GM12891 (cell line): ENCODE results near the gene PPFIBP1.

Experiments used
- PAX5 ChIP-seq: IDR thresholded peaks from 2 replicates; pipeline ENCODE4 v1.6.1; 2011; ENCODE audit warnings: low read length, moderate library complexity, mild to moderate bottlenecking; ENCODE audit not compliant: insufficient read depth, severe bottlenecking
- POLR2A ChIP-seq: IDR thresholded peaks from 2 replicates; pipeline ENCODE4 v1.6.1; 2011; ENCODE audit warnings: low read depth, low read length, control low read depth
- POLR2AphosphoS5 ChIP-seq: IDR thresholded peaks from 2 replicates; pipeline ENCODE4 v1.6.1; 2011; ENCODE audit warnings: low read depth, low read length, control low read depth
- POU2F2 ChIP-seq: IDR thresholded peaks from 2 replicates; pipeline ENCODE4 v1.6.1; 2011; ENCODE audit warnings: low read depth, mild to moderate bottlenecking, control low read depth, low read length, moderate library complexity
- SPI1 ChIP-seq: IDR thresholded peaks from 2 replicates; pipeline ENCODE4 v1.6.1; 2011; ENCODE audit warnings: low read depth, low read length, control low read depth
- TAF1 ChIP-seq: IDR thresholded peaks from 2 replicates; pipeline ENCODE4 v1.6.1; 2011; ENCODE audit warnings: low read depth, low read length, control low read depth

GRCh38 chr12:27524494-27524835 lies 459 bp downstream of the PPFIBP1 start:
- TF ChIP-seq POLR2A = no peak
- no peak for TF ChIP-seq TAF1
- TF ChIP-seq POLR2AphosphoS5 = no peak
- TF ChIP-seq PAX5 = no peak
- no peak for TF ChIP-seq POU2F2
- TF ChIP-seq SPI1 = no peak
